GM12891 (cell line): Measurements from ENCODE around the gene LAT.

ENCODE experiments used
- PAX5 ChIP-seq: IDR thresholded peaks from 2 replicates; pipeline ENCODE4 v1.6.1; 2011; ENCODE audit warnings: low read length, moderate library complexity, mild to moderate bottlenecking; ENCODE audit not compliant: insufficient read depth, severe bottlenecking
- POLR2A ChIP-seq: IDR thresholded peaks from 2 replicates; pipeline ENCODE4 v1.6.1; 2011; ENCODE audit warnings: low read depth, low read length, control low read depth
- POLR2AphosphoS5 ChIP-seq: IDR thresholded peaks from 2 replicates; pipeline ENCODE4 v1.6.1; 2011; ENCODE audit warnings: low read depth, low read length, control low read depth
- SPI1 ChIP-seq: IDR thresholded peaks from 2 replicates; pipeline ENCODE4 v1.6.1; 2011; ENCODE audit warnings: low read depth, low read length, control low read depth
- TAF1 ChIP-seq: IDR thresholded peaks from 2 replicates; pipeline ENCODE4 v1.6.1; 2011; ENCODE audit warnings: low read depth, low read length, control low read depth

- TF ChIP-seq TAF1 (no peak), POLR2AphosphoS5 (no peak), POLR2A (no peak), SPI1 (no peak), PAX5 (no peak)
Measured at GRCh38 chr16:28958836-28959235, 26.0 kb upstream of the LAT start.
